NCI-H1105 (cell line): Measurements from ENCODE around the gene PDIK1L.

Source experiments
- DNase-seq: peaks from one replicate; lab custom pipeline; 2025; lab: John Stamatoyannopoulos, UW

PDIK1L gene

DNA sequence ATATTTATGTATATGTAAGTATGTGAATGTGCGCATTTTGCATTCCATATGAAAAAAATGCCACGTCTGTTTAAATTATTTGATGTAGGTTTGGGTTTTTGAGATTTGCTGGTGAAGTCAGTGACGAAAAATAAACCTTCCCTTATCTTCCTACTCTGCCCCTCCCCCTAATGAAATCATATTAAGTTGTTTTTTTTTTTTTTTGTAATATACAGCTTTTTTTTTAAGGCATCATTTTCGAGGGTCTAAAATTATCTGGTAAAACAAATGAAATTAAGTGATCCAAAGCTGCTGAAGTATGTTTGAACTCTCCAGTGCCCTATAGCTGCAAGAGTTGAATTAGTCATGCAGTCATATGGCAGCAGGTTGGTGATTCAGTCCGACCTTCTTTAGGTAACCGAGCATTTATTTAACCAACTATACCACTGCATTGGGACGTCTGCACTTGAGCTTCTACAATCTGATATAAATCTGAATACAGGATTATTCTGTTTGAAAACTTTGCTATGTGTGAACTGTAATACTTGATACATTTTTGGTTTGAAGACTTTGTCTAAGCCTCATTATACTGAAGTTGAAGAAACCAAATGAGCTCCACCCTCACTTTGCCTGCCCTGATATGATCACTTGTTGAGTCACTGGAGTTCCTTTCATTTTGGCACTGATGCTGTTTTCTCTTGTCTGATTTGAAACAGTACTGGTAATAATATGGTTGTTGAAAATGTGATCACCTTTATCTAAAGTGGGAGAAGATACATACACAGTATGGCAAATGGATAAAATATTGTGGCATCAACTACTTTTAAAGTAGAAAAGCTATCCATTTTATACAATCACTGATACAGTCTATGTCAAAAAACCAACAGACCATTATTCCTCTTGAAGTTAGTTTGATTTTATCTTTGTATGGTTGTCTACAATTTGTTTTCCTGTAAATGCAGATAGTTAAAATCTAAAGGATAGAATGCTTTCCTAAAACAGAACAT, 11.7 kb downstream of the PDIK1L start:
- DNase-seq: no peak

DNA sequence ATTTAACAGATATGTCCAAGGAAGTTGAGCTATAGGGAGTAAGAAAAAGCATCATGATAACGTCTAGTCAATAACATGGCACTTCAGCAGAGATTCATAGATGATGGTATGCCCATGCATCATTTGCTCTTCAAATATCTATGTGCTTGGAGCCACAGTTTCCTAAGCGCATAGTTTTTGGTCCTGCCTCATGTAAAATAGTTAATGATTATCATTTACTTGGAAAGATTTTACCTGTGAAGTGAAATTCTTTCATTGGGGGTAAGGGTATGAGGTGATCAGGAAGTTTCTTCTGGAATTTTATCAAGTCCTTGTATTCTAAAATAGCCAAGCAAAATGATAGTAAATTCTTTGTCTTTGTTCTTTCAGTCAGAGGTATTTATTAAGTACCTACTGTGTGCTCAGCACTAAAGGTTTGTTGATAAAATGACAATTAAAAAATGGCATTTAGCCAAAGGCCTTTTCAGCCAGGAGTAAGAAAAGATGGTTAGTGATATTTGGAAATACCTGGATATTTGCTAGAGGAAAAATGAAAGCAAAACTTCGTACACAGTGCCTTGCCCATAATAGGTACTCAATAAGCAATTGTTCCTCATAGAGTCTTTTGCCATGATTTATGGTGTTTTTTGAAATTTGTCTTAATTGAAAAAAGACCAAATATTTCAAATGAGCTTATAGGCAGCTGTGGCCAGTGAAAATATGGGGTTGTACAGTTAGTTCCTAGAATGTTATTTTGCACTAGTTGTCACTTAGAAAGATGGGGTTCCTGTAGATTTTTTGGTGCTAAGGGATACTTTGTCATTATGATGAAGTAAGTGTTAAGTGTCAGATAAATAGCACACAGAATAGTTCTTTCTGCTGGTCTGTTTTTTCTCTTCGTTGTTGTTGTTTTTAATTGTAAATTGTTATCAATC, 13.1 kb downstream of the PDIK1L start:
- DNase-seq: no peak

DNA sequence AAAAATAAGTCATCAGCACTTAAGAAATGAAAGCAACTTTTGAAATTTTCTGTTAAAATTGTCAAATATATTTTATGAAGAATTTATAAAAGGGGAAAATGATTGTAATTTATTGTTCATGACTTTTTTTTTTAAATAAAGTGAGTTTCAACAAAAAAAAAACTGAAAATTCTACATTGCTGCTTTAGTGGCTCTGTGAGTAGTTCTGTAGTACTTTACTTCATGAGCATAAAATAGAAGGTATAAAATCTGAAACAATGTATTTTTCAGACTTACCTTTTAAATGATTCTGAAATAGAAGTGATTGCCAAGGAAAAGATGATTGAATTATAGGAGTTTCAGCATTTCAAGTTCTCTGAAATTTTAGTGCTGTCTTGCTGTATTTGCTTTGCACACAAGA, 13.8 kb downstream of the PDIK1L start:
- no peak for DNase-seq

DNA sequence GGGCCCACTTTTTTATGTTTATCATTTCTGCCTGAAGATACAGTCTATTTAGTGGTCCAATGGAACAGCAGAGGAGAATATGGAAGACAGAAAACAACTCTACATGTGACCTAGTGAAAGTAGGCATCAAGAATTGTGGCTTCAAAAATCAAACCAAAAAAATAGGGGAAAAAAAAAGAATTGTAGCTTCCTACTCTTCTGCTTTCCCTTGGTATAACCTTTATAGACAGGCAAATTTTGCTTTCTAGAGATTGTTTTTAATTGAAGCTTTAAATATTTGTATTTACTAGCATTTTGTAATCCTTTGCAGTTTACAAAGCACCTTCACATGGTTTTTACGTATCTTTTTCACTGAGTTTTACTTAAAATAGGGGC, 14.3 kb downstream of the PDIK1L start:
- no peak for DNase-seq

DNA sequence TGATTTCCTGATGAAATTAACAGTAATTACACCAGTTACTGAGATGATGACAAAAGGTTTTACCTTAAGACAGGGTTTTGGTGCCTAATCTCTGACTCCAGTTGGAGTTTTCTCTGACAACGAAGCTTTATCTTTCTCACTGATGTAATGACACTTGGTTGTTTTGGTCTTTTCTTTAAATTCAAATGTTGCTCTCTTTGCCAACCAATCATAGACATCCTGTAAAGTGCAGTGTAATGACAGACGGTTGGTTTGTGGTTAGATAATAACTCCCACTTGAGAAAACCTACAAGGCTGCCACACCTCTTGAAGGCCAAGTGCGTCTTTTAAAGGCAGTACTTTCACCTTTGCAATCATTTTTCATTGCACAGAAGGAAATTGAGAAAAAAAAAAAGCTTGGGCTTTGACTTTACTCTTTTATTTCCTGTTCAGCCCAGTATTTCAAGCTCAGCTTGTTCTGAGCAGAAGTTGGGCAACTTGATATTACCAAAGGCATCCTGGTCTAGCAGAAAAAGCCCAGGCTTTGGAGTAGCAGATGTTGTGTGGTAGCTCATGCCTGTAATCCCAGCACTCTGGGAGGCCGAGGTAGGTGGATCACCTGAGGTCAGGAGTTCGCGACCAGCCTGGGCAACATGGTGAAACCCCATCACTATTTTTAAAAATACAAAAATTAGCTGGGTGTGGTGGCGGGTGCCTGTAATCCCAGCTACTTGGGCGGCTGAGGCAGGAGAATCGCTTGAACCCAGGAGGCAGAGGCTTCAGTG, 14.9 kb downstream of the PDIK1L start:
- peak; percentile 73 for DNase-seq

DNA sequence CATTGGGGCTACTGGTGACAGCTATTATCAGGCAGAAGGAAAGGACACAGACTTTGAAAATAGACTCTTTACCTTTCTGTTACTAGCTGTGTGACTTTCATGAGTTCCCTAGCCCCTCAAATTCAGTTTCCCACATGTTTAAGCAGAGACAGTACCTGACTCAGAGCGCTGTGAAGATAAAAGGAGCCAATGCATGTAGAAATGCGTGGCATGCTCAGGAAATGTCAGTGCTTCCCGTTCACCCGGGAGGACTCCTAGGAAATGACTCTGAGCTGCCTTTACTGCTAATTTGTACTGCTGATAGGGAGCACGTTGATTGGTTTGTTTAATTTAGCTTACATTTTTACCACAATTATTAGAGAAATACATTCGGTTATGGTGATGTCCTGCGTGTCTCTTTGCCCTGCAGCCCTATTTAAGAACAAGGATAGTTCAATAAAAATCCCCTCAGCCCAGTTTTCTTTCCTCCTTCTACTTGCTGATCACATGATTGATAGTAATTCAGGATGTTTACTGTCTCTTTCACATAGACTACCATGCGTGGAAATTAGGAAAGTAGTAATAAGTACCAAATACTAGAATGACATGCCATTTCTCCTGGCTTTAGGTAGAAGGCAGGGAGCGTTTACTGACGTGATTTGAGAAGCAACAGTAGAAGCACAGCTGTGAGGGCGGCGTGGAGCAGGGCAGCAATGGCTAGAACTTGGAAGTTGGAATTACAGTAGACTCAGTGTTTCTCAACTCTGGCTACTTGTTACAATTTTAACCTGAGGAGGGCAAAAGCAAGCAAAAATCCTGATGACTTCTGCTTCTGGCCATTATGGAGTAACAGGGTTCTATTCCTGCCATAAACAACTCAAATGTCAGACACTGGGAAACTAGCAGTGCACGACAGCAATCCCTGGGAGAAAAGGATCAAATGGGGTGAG, 15.9 kb downstream of the PDIK1L start:
- DNase-seq: no peak

DNA sequence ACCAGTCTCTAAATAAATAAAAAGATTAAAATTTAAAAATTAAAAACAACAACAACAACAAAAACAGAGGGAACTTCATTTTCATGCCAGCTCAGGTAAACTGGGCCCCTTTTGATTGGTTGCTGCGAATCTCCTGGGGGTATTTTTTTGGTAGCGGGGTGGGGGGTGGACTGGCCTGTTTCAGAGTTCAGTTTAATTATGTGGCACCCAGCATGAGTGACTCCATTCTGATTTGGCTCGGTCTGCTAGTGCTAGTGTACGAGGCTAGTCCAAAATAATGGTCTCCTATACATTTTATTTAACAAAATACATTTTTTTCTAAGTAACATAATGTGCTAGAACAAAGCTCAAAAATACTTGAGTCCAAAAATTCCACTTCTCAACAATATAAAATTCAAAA, 18.2 kb downstream of the PDIK1L start:
- no peak for DNase-seq

DNA sequence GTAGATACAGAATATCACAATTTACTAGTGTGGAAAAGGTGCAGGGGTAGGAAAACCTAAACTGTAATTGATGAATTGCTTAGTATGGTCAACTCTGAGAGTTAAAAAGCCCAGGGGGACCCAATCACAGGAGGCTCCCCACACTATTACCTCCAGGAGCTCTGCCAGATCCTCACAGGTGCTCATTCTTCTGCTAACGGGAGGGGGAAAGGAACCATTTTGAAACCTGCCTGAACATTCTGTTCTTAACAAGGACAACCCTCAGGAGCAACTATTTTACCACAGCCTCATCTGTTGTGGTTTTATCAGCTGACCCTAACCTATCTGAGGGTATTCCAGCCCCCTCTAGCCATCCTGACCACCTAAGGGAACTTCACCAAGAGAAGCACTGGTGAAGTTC, 19.1 kb downstream of the PDIK1L start:
- DNase-seq: no peak

DNA sequence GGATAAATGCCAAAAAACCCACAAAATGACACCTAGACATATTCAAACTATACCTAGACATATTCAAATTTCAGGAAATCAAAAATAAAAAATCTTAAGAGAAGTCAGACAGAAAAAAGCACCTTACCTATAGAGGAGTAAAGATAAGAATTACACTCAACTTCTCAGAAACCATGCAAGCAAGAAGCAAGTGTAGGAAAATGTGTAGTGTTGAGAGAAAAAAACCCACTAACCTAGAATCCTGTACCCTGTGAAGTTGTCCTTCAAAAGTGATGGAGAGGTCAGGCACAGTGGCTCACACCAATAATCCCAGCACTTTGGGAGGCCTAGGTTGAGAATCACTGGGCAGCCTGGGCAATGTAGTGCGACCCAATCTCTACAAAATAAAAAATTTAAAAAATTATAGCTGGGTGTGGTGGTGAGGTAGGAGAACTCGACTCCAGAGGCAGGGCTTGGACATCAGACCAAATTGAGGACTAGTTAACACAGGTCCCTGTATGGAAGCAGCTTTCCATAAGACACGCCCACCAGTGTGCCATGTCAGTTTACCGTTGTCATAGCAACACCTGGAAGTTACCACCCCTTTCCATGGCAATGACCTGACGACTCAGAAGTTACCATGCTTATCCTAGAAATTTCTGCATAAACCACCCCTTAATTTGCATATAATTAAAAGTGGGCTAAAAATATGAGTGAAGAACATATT, 20.7 kb downstream of the PDIK1L start:
- DNase-seq: no peak

DNA sequence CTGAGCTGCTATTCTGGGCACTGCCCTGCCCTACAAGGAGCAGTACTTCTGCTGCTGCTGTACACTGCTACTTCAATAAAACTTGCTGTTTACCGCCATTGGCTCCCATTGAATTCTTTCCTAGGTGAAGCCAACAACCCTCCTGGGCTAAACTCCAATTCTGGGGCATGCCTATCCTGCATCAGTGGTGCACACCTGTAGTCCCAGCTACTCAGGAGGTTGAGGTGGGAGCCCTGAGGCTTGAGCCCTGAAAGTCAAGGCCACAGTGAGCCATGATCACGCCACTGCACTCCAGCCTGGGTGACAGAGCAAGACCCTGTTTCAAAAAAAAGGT, 21.2 kb downstream of the PDIK1L start:
- no peak for DNase-seq

DNA sequence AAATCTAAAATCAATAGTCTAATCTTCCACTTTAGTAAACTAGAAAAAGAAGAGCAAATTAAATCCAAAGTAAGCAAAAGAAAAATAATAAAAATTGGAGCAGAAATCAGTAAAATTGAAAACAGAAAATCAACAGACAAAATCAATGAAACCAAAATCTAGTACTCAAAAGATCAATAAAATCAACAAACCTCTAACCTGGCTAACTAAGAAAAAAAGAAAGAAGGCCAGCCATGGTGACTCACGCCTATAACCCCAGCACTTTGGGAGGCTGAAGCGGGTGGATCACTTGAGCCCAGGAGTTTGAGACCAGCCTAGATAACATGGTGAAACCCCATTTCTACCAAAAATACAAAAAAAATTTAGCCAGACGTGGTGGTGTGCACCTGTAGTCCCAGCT, 22.8 kb downstream of the PDIK1L start:
- DNase-seq: no peak

DNA sequence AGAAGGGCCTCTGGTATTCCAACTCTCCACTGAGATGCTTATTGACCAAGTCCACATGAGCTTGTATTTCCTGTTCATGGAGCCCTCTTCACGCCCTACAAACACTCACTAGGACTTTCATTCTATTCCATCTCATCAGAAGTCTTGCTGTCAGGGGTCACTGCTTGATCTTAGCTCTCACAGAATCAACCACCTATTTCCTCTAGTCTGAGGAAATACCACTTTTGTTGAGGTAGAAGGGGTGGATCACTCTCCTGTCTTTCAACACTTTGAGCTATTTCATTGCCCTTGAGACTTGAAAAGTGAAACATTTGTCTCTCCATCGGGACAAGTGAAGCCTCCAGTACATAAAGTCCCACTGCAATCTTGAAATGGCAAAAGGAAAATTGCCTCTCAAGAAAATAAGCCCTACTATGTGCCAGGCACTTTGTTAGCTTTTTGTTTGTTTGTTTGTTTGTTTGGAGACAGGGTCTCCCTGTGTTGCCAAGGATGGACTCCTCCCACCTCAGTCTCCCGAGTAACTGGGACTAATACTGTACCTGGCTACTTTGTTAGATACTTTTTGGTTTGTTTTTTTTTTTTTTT, 27.4 kb downstream of the PDIK1L start:
- no peak for DNase-seq

DNA sequence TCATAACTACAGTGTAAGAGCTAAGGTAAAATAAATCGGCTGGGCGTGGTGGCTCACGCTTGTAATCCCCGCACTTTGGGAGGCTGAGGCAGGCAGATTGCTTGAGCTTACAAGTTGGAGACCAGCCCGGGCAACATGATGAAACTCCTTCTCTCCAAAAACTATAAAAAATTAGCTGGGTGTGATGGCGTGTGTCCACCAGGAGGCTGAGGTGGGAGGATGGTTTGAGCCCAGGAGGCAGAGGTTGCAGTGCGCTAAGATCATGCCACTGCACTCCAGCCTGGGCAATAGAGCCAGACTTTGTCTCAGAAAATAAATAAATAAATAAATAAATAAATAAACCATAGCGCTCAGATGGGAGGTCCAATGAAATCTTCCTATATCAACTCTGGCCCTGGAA, 30.5 kb downstream of the PDIK1L start:
- no peak for DNase-seq

DNA sequence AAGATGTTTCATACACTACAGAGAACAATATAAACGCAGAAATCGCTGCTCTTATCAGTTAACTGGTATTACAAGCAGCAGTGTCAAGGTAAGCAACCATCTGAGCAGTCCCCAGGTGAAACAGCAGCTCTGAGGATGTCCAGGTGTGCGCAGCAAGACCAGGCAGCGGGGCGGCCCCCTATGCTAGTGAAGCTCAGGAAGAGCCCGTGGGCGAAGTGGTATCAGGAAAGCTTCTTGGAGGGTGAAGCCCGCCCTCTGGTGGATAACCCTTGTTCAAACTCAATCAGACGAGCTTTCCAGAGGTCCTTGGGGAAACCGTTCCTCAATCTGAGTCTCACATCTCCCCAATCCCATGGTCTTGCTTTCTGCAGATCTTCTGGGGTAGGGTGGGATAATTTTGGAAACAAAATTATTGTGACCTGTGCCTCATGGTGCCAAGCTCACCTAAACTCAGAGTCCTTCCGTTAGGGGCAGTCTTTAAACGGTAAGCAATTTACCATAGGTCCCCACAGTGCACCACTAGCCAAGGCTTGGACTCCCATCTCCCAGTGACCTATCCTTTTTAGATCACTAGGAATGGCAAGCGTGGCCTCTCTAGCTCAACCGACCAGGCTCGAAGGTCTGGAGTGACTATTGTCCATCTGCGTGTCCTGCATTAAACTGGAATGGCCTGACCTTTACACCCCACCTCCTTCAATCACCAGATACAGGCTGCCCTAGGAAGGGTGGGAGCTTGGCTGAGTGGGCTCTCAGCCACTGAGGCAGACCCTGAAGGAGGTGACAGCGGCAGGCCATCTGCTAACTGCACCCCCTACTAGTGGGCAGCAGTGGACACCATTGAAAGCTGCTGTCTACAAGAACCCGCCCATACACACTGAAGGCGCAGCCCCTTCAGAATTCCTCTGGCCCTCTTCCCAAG, 33.7 kb downstream of the PDIK1L start:
- peak; percentile 91 for DNase-seq

DNA sequence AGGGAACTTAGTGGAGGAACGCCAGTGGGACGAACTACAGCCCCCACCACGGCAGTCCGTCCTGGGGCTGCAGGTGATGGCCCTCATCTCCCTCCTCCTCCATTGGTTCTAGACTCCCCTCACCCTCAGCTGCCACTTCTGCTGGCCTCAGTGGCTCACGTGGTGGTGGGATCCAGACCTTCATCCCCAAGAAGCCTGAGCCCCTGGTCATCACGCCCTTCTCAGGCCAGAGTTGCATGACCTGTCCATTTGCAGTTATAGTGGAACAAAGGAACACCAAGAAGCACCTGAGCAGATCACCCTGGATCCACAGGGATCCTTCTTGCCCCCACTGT, 34.3 kb downstream of the PDIK1L start:
- no peak for DNase-seq

DNA sequence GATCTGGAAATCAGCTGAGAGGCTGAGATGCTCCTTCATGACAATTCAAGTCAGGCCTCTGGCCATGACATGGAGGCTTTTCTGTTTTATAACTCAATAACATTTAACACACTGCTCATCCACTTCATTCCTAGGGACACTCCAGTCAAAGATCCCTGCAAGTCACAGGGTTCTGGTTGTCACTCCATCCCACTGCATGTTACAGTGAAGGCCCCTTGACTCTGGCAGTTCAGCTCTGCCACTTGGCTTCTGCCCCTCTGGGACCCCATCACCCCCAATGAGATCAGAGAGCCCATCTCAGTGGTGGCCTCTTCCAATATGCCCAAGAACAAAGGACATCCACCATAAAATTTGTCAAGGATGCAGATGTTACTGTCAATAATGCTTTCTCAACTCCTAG, 37.3 kb downstream of the PDIK1L start:
- DNase-seq: no peak

DNA sequence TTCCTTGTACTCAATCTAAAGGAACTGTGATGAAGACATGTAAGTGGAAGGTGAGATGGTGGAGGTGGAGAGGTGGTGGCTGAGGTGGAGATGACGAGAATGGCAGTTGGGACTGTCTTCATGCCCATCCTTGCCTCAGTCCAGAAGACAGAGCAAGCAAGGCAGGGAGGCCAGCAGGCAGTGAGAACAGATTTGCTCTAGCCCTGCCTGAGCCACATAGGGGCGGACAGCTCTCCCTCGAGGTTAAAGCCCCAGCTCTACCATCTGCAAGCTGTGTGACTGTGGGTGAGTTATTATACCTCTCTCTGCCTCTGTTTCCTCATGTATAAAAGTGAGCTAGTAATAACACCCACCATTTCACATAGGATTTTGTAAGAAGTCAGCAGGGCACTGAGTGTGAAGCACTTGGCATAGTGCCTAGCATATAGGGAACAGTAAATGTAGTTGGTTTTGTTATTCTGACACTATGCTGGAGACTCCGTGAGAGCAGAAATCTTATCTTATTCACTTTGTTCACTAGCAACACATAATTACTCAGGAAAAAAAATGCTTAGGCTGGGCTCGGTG, 42.4 kb downstream of the PDIK1L start:
- no peak for DNase-seq

DNA sequence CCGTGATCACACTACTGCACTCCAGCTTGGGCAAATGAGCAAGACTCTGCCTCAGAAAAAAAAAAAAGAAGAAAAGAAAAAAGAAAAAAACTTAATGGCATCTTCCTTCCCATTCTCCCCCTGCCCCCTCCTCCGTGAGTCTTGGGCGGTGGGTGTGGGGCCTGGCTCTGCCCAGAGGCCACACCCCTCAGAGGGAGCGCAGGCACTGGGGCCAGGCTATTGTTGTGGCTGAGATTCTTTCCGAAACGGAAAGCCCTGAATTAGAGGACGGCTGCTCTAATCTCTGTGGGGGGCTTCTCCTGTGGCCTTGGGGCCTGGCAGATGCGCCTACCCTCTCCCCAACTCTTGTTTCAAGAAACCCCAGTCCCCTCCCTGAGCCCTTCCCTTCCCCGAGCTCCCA, 43.1 kb downstream of the PDIK1L start:
- no peak for DNase-seq
